ENCODE results near the gene ZNF324.

ZNF324 gene

DNA sequence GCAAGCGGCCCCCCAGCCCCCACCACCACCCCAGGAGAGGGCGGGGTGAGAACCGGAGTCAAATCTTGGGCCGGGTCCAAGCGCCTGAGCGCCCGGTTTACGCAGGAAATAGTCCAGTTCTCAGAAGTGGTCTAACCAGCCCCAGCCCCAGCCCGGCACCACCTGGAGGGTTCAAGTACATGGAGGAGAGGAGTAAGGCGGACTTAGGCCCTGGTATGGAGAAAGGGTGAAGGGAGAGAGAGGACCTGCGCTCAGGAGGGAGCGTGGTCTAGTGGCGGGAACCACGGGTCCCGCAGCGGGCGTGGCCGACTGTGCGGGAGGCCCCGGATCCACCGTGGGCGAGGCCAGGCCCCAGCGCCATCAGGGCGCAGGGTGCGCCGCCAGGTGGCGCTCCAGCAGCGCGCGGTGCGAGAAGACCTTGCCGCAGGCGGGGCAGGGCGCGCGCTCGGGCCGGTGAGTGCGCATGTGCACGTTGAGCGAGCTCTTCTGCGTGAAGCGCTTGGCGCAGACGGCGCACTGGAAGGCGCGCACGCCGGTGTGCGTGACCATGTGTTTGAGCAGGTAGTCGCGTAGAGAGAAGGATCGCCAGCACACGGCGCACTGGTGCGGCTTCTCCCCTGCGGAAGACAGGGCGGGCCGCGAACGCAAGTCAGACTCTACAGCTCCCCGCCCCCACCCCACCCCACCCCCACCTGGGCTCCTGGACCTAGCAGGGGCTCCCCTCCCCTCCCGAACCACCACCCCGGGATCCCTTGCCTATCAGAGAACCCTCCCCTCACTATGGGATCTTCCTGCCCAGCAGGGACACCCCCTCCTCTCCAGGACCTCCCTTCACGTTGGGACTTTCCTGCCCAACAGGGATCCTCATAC, 47.0 kb downstream of the ZNF324 start:
- DNase-seq (ENCODE audit: low spot score in 2 of 2): peak; percentile 85 to 86
- Mint-ChIP-seq H3K27ac (ENCODE audit: low read depth) (peak overlapping the region; percentile 81), H3K27me3 (no peaks in the 10 kb centered on the region), H3K4me1 (peaks cover 40% of the 10 kb centered on the region), H3K36me3 (ENCODE audit: insufficient read depth) (peaks cover 9% of the 10 kb centered on the region), H3K4me3 (peak overlapping the region; percentile 75), H3K9me3 (no peaks in the 10 kb centered on the region)
- peak; percentile 91 for ATAC-seq (replicated peaks; ENCODE audit: extremely low read depth, poor library complexity, severe bottlenecking)

DNA sequence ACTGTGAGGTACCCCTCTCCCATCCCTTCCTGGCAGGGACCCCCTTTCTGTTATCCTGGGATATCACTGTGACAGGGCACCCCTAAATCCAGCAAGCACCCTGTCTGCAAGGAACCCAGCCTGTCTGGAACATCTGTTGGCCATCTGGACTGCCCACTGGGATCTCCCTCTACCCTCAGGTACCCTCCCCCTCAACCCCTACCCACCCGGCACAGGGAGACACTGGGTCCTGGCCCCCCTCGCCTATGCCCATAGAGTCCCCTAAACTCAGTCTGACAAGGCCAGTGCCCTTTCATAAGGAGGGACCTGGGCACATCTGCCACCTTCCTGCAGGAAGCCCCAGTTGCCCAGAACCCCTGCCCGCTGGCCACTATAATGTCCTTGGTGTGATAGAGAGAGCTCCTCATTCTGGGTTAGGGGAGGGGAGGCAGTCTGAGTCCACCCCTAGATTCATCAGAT, 47.7 kb downstream of the ZNF324 start:
- peak overlapping the region; percentile 81 for H3K27ac Mint-ChIP-seq (ENCODE audit: low read depth)
- DNase-seq (ENCODE audit: low spot score in 2 of 2) (no peak), ATAC-seq (replicated peaks; ENCODE audit: extremely low read depth, poor library complexity, severe bottlenecking) (no peak)
- H3K36me3 Mint-ChIP-seq (ENCODE audit: insufficient read depth): peaks cover 14% of the 10 kb centered on the region
- no peaks in the 10 kb centered on the region for H3K9me3 Mint-ChIP-seq
- peaks cover 47% of the 10 kb centered on the region for H3K4me1 Mint-ChIP-seq
- H3K4me3 Mint-ChIP-seq: peak overlapping the region; percentile 75
- no peaks in the 10 kb centered on the region for H3K27me3 Mint-ChIP-seq

DNA sequence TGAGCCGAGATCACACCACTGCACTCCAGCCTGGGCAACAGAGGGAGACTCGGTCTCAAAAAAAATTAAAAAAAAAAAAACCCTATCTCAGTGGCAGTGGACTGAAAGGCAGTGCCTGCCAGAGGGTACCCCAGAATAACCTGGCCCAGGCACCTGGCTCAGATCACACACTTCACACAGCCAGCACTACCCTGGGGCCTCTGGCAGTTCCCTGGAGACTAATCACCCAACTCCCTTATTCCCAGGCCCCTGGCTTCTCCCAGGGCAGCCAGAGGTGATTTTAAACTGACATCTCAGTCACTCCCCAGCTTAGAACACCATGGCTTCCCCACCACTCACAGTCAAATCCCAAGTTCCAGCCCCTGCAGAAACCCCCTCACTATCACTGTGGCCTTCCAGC, 48.4 kb downstream of the ZNF324 start:
- Mint-ChIP-seq H3K9me3 (no peaks in the 10 kb centered on the region), H3K27me3 (no peaks in the 10 kb centered on the region), H3K4me3 (peak overlapping the region; percentile 42), H3K27ac (ENCODE audit: low read depth) (no peak overlapping the region), H3K4me1 (peaks cover 53% of the 10 kb centered on the region), H3K36me3 (ENCODE audit: insufficient read depth) (peaks cover 19% of the 10 kb centered on the region)
- DNase-seq (ENCODE audit: low spot score in 2 of 2) (no peak), ATAC-seq (replicated peaks; ENCODE audit: extremely low read depth, poor library complexity, severe bottlenecking) (no peak)

DNA sequence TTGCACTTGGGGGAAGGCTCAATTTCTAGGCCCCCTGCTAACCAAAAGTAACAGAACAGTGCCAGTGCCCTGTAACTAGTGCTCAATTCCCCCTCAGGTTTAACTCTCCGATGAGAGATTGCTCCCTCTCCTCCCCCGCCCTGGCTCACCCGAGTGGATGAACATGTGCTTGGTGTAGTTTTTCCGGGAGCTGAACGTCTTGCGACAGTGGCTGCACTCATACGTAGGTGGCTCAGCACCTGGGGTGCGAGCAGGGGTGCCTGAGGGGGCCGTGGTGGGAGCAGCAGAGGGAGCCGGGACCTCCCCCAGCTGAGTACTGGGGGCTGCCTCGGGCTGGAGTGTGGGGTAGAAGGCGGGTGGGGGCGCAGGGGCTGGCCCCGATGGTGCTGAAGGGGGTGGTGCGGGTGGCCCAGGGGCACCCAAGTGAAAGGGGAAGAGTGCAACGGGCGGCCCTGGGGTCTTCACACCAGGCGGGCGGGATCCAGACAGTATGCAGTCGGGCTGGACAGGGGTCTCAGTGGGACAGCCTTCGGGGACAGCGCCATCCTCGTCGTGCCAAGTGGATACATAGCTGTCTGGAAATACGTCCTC, 49.5 kb downstream of the ZNF324 start:
- Mint-ChIP-seq H3K4me3 (no peak overlapping the region), H3K36me3 (ENCODE audit: insufficient read depth) (peaks cover 19% of the 10 kb centered on the region), H3K27me3 (no peaks in the 10 kb centered on the region), H3K4me1 (peaks cover 58% of the 10 kb centered on the region), H3K9me3 (no peaks in the 10 kb centered on the region), H3K27ac (ENCODE audit: low read depth) (no peak overlapping the region)
- DNase-seq (ENCODE audit: low spot score in 2 of 2) (no peak), ATAC-seq (replicated peaks; ENCODE audit: extremely low read depth, poor library complexity, severe bottlenecking) (no peak)

DNA sequence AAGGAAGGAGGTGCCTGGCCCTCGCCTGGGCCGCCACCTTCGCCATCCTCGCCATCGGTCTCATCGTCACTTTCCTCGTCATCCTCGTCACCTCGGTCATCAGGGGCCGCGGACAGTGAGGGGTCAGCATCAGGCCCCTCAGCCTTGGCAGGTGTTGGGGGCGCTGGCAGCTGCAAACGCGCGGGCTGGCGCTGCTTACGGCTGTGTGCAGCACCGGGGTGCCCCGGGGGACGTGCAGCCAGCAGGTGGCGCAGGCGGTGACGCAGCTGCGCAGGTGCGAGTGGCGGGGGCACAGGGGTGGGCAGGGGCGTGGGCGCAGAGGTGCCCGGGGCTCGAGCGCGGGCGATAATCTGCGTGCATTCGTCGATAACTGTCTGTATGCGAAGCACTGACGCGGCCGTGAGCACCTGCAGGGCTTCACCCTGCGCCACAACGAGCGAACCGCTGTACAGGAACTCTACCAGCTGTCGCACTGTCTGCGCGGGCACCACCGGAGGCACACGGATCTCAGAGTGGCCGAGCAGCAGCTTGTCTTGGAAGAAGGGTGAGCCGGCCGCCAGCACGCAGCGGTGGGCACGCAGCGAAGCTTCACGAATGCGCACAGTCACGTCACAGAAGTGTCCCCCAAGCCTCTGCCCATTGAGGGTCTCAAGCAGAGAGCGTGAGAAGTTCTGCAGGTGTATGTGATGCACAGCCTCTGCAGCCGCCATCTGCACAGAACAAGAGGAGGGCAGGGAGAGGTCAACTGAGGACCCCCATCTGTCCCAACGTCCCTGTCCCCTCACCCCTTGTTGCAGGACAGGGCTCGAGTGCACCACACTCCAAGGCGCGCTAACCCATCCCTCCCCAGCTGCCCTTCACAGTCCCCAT, 50.3 kb downstream of the ZNF324 start:
- Mint-ChIP-seq H3K9me3 (no peaks in the 10 kb centered on the region), H3K27me3 (no peaks in the 10 kb centered on the region), H3K27ac (ENCODE audit: low read depth) (no peak overlapping the region), H3K4me3 (no peak overlapping the region), H3K36me3 (ENCODE audit: insufficient read depth) (peaks cover 19% of the 10 kb centered on the region), H3K4me1 (peaks cover 58% of the 10 kb centered on the region)
- ATAC-seq (replicated peaks; ENCODE audit: extremely low read depth, poor library complexity, severe bottlenecking) (no peak), DNase-seq (ENCODE audit: low spot score in 2 of 2) (no peak)

DNA sequence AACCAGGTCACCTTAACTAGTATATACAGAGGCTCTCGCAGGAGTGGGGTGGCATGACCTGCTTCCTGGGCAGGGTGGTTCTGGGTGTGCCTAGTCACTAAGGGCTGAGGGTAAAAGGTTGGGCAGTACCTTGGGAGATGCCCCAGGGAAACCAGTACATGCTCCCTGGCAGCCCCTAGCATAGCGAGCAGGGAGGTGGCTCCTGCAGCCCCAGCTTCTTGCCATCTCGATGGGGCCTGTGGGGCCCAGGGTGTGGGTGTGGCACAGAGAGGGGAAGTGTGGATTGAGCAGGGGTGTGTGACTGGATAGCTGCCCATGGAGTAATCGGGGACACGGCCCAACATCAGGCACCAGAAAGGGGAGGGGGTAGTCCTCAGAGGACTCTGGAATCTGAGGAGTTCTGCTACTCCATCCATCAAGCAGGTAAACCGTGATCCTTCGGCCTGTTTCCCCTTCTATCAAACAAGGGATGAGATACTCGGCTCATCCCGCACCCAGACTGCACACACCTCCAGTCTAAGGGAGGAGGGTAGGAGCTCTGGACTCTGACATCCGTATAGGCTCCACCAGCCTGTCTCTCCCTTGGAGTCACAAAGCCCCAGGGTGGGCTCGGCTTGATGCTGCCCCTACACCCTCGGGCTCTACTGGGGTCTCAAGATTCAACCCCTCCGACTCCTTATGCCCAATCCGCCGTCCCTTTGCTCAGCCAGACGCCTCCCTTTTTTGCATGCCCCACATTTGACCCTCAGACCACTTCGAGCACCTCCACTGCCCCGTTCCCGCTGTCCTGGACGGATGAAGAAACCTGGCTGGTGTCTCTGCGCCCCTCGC, 51.6 kb downstream of the ZNF324 start:
- H3K9me3 Mint-ChIP-seq: no peaks in the 10 kb centered on the region
- H3K36me3 Mint-ChIP-seq (ENCODE audit: insufficient read depth): peaks cover 16% of the 10 kb centered on the region
- ATAC-seq (replicated peaks; ENCODE audit: extremely low read depth, poor library complexity, severe bottlenecking) (no peak), DNase-seq (ENCODE audit: low spot score in 2 of 2) (no peak)
- H3K27ac Mint-ChIP-seq (ENCODE audit: low read depth): peak overlapping the region; percentile 99
- peaks cover 55% of the 10 kb centered on the region for H3K4me1 Mint-ChIP-seq
- H3K4me3 Mint-ChIP-seq: peak overlapping the region; percentile 99
- H3K27me3 Mint-ChIP-seq: no peaks in the 10 kb centered on the region

DNA sequence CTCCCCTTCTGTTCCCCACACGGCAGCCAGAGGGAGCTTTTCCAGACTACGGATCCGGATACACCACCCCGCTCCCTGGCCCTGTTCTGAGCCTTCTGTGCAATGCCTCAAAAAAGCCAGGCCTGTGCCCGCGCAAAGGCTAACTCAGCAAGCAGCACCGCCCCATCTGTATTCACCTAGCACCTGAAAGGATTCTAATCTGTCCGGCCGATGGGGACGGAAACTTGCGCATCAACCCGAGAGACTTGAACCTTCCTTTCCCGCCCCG, 52.1 kb downstream of the ZNF324 start:
- H3K36me3 Mint-ChIP-seq (ENCODE audit: insufficient read depth): peaks cover 16% of the 10 kb centered on the region
- ATAC-seq (replicated peaks; ENCODE audit: extremely low read depth, poor library complexity, severe bottlenecking) (peak; percentile 20), DNase-seq (ENCODE audit: low spot score in 2 of 2) (no peak)
- H3K4me1 Mint-ChIP-seq: peaks cover 49% of the 10 kb centered on the region
- H3K27me3 Mint-ChIP-seq: no peaks in the 10 kb centered on the region
- H3K4me3 Mint-ChIP-seq: peak overlapping the region; percentile 99
- H3K9me3 Mint-ChIP-seq: no peaks in the 10 kb centered on the region
- H3K27ac Mint-ChIP-seq (ENCODE audit: low read depth): peak overlapping the region; percentile 99

DNA sequence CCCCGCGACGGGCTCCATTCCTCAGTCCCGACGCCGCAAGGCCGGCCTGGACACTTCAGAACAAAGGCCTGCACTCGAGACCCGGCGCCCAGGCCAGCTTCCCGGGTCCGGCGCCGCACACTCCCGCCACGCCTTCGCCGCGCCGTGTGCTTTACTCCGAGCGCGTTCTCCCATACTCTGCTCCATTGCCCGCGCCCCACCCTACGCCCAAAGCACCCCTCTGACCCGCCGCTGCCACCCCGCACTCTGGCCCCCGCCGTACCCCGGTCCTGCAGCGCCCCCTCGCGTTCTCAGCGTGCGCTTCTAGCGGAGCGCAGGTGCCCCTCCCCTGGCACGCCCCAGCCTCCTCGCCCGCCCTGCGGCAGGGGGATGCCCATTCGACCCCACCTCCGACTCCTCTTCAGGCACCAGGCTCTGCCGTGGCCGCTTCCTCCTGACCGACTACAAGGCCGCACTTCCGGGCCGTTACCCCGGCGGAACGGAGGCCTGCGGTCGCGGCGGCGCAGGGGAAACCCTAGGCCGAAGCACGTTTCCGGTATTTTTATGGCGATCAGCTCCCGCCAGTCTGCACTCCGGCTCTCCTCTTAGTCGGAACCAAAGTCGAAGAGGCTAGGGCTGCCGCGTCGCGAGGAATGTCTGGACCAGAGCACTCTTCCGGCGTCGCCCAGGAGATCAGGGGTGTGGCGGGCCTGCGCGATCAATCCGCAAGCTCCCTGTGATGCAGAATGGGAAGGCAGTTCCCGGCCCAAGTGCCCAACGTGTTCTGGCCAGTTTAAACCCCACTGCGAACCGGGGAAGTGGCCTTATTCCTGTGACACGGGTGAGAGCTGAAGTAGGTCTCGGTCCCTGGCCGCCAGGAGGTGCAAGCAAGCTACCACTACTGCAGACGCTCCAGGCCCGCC, 52.7 kb downstream of the ZNF324 start, which contains the start of gene ZBTB45:
TSS of gene ZBTB45 (minus strand) at position 456 of the 902 bp plus-strand sequence. CDS start 2,137 bp downstream, outside the sequence.
- DNase-seq (ENCODE audit: low spot score in 2 of 2) (peak; percentile 85), ATAC-seq (replicated peaks; ENCODE audit: extremely low read depth, poor library complexity, severe bottlenecking) (peak; percentile 82)
- no peaks in the 10 kb centered on the region for H3K27me3 Mint-ChIP-seq
- H3K36me3 Mint-ChIP-seq (ENCODE audit: insufficient read depth): peaks cover 15% of the 10 kb centered on the region
- H3K27ac Mint-ChIP-seq (ENCODE audit: low read depth): peak within 1 kb of the TSS; percentile 99
- no peaks in the 10 kb centered on the region for H3K9me3 Mint-ChIP-seq
- H3K4me1 Mint-ChIP-seq: peaks cover 45% of the 10 kb centered on the region
- H3K4me3 Mint-ChIP-seq: peak within 1 kb of the TSS; percentile 99

DNA sequence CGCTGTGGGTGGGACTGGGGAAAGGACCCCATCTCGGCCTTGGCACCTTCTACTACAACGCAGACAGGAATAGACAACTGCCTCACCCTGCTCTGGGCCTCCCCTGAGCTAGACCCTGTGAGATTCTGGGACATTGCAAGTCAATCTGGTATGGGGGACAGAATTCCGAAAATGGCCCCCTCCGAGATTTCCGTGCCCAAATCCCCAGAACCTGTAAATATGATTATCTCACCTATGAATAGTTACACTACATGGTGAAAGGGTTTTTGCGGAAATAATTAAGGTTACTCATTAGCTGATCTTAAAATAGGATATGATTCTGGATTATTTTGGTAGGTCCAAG, 53.3 kb downstream of the ZNF324 start:
- peak overlapping the region; percentile 99 for H3K27ac Mint-ChIP-seq (ENCODE audit: low read depth)
- H3K4me3 Mint-ChIP-seq: peak overlapping the region; percentile 99

DNA sequence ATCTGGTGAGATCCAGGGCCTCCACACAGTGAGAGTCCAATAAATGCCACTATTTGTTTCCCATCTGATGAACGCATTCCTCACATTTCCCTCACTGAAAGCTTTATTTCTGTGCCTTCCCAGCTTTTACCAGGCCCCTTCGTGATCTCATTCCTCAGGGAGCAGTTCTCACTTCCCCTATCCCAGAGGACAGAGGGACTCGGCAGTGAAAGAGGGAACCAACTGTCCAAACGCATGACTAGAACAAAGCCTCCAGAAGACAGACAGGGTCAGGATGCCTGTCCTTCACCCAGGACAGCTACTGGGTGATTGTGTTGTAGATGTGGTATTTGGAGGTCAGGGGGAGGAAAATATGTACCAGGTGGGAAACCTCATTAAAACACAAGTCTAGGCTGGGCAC, 54.8 kb downstream of the ZNF324 start:
- no peak for DNase-seq (ENCODE audit: low spot score in 2 of 2)
- H3K4me1 Mint-ChIP-seq: peaks cover 33% of the 10 kb centered on the region
- no peaks in the 10 kb centered on the region for H3K9me3 Mint-ChIP-seq
- no peak overlapping the region for H3K4me3 Mint-ChIP-seq
- H3K36me3 Mint-ChIP-seq (ENCODE audit: insufficient read depth): peaks cover 13% of the 10 kb centered on the region
- no peaks in the 10 kb centered on the region for H3K27me3 Mint-ChIP-seq
- no peak overlapping the region for H3K27ac Mint-ChIP-seq (ENCODE audit: low read depth)
- no peak for ATAC-seq (replicated peaks; ENCODE audit: extremely low read depth, poor library complexity, severe bottlenecking)

More for the DNA sequence above, 53.3 kb downstream of the ZNF324 start:
- no peaks in the 10 kb centered on the region for H3K9me3 Mint-ChIP-seq
- peaks cover 40% of the 10 kb centered on the region for H3K4me1 Mint-ChIP-seq
- no peaks in the 10 kb centered on the region for H3K27me3 Mint-ChIP-seq
- ATAC-seq (replicated peaks; ENCODE audit: extremely low read depth, poor library complexity, severe bottlenecking) (no peak), DNase-seq (ENCODE audit: low spot score in 2 of 2) (no peak)
- H3K36me3 Mint-ChIP-seq (ENCODE audit: insufficient read depth): peaks cover 15% of the 10 kb centered on the region

DNA sequence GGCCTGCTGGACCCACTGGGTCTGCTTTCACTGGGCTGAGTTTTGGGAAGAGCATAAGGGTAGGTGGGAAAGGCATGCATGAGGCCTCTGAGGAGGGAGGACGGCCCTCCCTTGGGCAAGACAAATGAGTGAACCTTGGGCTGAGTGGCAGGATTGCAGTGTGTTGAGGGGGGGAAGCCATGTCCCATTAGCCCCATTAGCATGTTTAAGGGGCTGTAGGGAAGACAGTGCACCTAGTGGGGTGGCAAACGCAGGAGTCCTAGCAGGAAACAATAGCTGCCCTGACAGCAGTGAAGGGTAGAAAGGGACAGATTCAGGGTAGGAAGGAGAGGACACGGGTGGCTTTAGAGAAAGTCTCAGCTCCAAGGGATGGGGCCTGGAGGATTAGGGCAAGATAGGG, 55.8 kb downstream of the ZNF324 start:
- no peak overlapping the region for H3K27ac Mint-ChIP-seq (ENCODE audit: low read depth)
- H3K9me3 Mint-ChIP-seq: no peaks in the 10 kb centered on the region

More for the DNA sequence above, 55.8 kb downstream of the ZNF324 start:
- Mint-ChIP-seq H3K36me3 (ENCODE audit: insufficient read depth) (peaks cover 10% of the 10 kb centered on the region), H3K27me3 (no peaks in the 10 kb centered on the region), H3K4me1 (peaks cover 30% of the 10 kb centered on the region), H3K4me3 (no peak overlapping the region)
- no peak for ATAC-seq (replicated peaks; ENCODE audit: extremely low read depth, poor library complexity, severe bottlenecking)
- no peak for DNase-seq (ENCODE audit: low spot score in 2 of 2)
